Peyer's patch (tissue), 4 donors: ENCODE results near the gene SRP19. TPM values are rescaled to one million over a fixed set of nuclear protein-coding genes. Genes with fewer than 3 reads are reported as not detected.
A peak's percentile ranks its signal among the peaks of the same experiment; 100 is the strongest.

Experiments
- DNase-seq, 3 donors: peaks; one replicate each; pipeline ENCODE4 v3.0.0-alpha.2; 2017 to 2019
- H3K27ac ChIP-seq, 4 donors: fragments of 200-600 bp; sonication (generic); one replicate each; pipeline ENCODE4 v1.5.1; 2016 to 2019
- H3K27me3 ChIP-seq, 2 donors: fragments of 200-600 bp; sonication (generic); one replicate each; pipeline ENCODE4 v1.5.1; 2019
- H3K36me3 ChIP-seq, 3 donors: fragments of 200-600 bp; sonication (generic); one replicate each; pipeline ENCODE4 v1.5.1; 2016 to 2019
- H3K4me1 ChIP-seq, 4 donors: fragments of 200-600 bp; sonication (generic); one replicate each; pipeline ENCODE4 v1.5.1; 2016 to 2019
- H3K4me3 ChIP-seq, 4 donors: fragments of 200-600 bp; sonication (generic); 1 replicate in 3 of 4; 2 replicates in 1 of 4; pipeline ENCODE4 v1.5.1; 2016 to 2019; ENCODE audit warnings: mild to moderate bottlenecking in 1 of 4
- H3K9me3 ChIP-seq, 4 donors: fragments of 200-600 bp; sonication (generic); one replicate each; pipeline ENCODE4 v1.5.1; 2016 to 2019; ENCODE audit warnings: mild to moderate bottlenecking in 1 of 4
- CTCF ChIP-seq, 6 experiments: fragments of 450-650 bp in 4 of 6; fragments of 200-600 bp in 2 of 6; sonication (generic) in 1 of 6; IDR thresholded peaks; one replicate each; pipeline ENCODE4 v1.5.1; 2017 to 2019; ENCODE audit warnings: antibody characterized with exemption in 6 of 6, mild to moderate bottlenecking in 3 of 6, moderate library complexity in 1 of 6
- POLR2A ChIP-seq, 2 donors: fragments of 450-650 bp; IDR thresholded peaks; one replicate each; pipeline ENCODE4 v1.5.1; 2017; ENCODE audit warnings: antibody characterized with exemption in 2 of 2, mild to moderate bottlenecking in 2 of 2, moderate library complexity in 2 of 2
- total RNA-seq, 4 donors: library from RNA; depleted of rRNA; stranded (reverse); fragments of >200 nt; gene quantifications; one replicate each; pipeline ENCODE4 v1.1.0, GENCODE V29; 2016

Gene SRP19
- total RNA-seq, 4 donors from 2014 or later = 15.7 to 63.7 (median 27.1) TPM

GRCh38 chr5:112861638-112861985 is 525 bp downstream of the SRP19 start:
- Histone ChIP-seq H3K4me3 (peak overlapping the region; percentile 59 to 88 (median 75)), H3K27ac (peak overlapping the region; percentile 64 to 86 (median 80)), H3K4me1 (peaks cover 0 to 18% (median 2%) of the 10 kb centered on the region in 4 donors), H3K27me3 (no peaks in the 10 kb centered on the region), H3K36me3 (peaks cover 0 to 32% (median 0%) of the 10 kb centered on the region in 3 donors), H3K9me3 (no peaks in the 10 kb centered on the region)
- DNase-seq = no peak
- TF ChIP-seq CTCF (IDR thresholded peaks at IDR 0.05) (no peak), POLR2A (IDR thresholded peaks at IDR 0.05) (no peak)

GRCh38 chr5:112862085-112862484 is 998 bp downstream of the SRP19 start:
- H3K9me3 ChIP-seq = no peaks in the 10 kb centered on the region
- DNase-seq = no peak
- peak overlapping the region; percentile 59 to 88 (median 75) for H3K4me3 ChIP-seq
- H3K27me3 ChIP-seq = no peaks in the 10 kb centered on the region
- TF ChIP-seq POLR2A (IDR thresholded peaks at IDR 0.05) (no peak), CTCF (IDR thresholded peaks at IDR 0.05) (no peak)
- H3K27ac ChIP-seq = no peak overlapping the region
- H3K36me3 ChIP-seq = peaks cover 0 to 37% (median 0%) of the 10 kb centered on the region in 3 donors
- H3K4me1 ChIP-seq = peaks cover 0 to 18% (median 2%) of the 10 kb centered on the region in 4 donors

GRCh38 chr5:112863549-112863948 is 2.5 kb downstream of the SRP19 start:
- Histone ChIP-seq H3K27ac (no peak overlapping the region), H3K4me1 (peaks cover 0 to 18% (median 2%) of the 10 kb centered on the region in 4 donors), H3K27me3 (no peaks in the 10 kb centered on the region), H3K4me3 (no peak overlapping the region), H3K9me3 (no peaks in the 10 kb centered on the region), H3K36me3 (peaks cover 0 to 51% (median 0%) of the 10 kb centered on the region in 3 donors)
- no peak for TF ChIP-seq POLR2A (IDR thresholded peaks at IDR 0.05)
- TF ChIP-seq CTCF (IDR thresholded peaks at IDR 0.05) = no peak
- DNase-seq = no peak

DNA sequence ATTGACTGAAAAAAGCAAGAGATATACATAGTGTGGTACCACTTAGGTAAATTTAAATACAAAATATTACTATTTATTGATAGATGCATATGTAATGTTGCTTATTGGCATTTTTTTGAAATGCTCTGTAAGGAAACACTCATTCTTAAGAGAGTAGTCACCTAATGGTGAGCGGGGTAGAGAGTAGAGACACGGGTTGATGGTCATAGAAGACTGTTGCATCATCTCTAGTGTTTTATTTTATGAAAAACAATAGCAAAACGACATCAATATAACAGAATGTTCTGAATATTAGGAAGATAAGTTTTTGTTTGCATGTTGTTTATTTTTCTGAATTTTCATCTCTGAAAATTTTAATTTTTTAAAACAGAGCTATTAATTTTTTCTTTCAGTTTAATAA is 4.0 kb downstream of the SRP19 start:
- Histone ChIP-seq H3K9me3 (no peaks in the 10 kb centered on the region), H3K4me3 (no peak overlapping the region), H3K4me1 (peaks cover 0 to 18% (median 2%) of the 10 kb centered on the region in 4 donors), H3K27ac (no peak overlapping the region), H3K27me3 (no peaks in the 10 kb centered on the region), H3K36me3 (peaks cover 0 to 67% (median 0%) of the 10 kb centered on the region in 3 donors)
- TF ChIP-seq CTCF (IDR thresholded peaks at IDR 0.05) (no peak), POLR2A (IDR thresholded peaks at IDR 0.05) (no peak)
- DNase-seq = no peak

- TF ChIP-seq CTCF (IDR thresholded peaks at IDR 0.05) = no peak
- no peak for TF ChIP-seq POLR2A (IDR thresholded peaks at IDR 0.05)
- Histone ChIP-seq H3K4me1 (peaks cover 0 to 18% (median 2%) of the 10 kb centered on the region in 4 donors), H3K27ac (no peak overlapping the region), H3K9me3 (no peaks in the 10 kb centered on the region), H3K36me3 (peaks cover 0 to 76% (median 0%) of the 10 kb centered on the region in 3 donors), H3K4me3 (no peak overlapping the region), H3K27me3 (no peaks in the 10 kb centered on the region)
- no peak for DNase-seq
Measured at GRCh38 chr5:112866739-112867138, 5.7 kb downstream of the SRP19 start.

DNA sequence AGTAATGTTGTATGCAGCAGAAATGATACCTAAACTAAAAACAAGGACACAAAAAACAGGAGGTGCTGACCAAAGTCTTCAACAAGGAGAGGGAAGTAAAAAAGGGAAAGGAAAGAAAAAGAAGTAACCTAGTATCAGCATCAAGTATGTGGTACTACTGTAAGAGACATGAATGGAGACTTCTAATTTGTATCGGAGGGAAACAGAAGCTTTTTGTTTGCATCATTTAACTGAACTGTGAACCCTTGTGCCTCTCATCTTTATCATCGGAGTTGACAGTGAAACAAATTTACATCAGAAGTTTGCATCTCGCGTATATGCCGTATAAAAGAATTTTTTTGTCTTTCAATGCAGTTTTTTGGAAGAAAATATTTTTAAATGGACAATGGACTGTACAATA is 6.3 kb downstream of the SRP19 start:
- H3K9me3 ChIP-seq = no peaks in the 10 kb centered on the region
- H3K27ac ChIP-seq = no peak overlapping the region
- H3K27me3 ChIP-seq = no peaks in the 10 kb centered on the region
- no peak overlapping the region for H3K4me3 ChIP-seq
- DNase-seq = no peak
- H3K4me1 ChIP-seq = peaks cover 0 to 11% (median 0%) of the 10 kb centered on the region in 4 donors
- peaks cover 0 to 76% (median 0%) of the 10 kb centered on the region in 3 donors for H3K36me3 ChIP-seq
- TF ChIP-seq POLR2A (IDR thresholded peaks at IDR 0.05) (no peak), CTCF (IDR thresholded peaks at IDR 0.05) (no peak)
